Ascending aorta (tissue), 2 donors: Measurements from ENCODE around the gene CADM1. TPM values are rescaled to one million over a fixed set of nuclear protein-coding genes. Genes with fewer than 3 reads are reported as not detected.

Source experiments
- DNase-seq, 2 donors: peaks; one replicate each; pipeline ENCODE4 v3.0.0-alpha.2; 2019; ENCODE audit warnings: low spot score in 2 of 2
- H3K27ac ChIP-seq, 2 donors: fragments of 200-600 bp; sonication (generic); one replicate each; pipeline ENCODE4 v1.5.1; 2016 to 2017; ENCODE audit warnings: mild to moderate bottlenecking in 1 of 2
- H3K27me3 ChIP-seq: fragments of 200-600 bp; sonication (generic); one replicate; pipeline ENCODE4 v1.5.1; 2017
- H3K36me3 ChIP-seq, 2 donors: fragments of 200-600 bp; sonication (generic); one replicate each; pipeline ENCODE4 v1.5.1; 2016
- H3K4me1 ChIP-seq, 2 donors: fragments of 200-600 bp; sonication (generic); one replicate each; pipeline ENCODE4 v1.5.1; 2016 to 2017; ENCODE audit warnings: mild to moderate bottlenecking in 1 of 2
- H3K4me3 ChIP-seq, 2 donors: fragments of 200-600 bp; sonication (generic); one replicate each; pipeline ENCODE4 v1.5.1; 2016 to 2017; ENCODE audit warnings: mild to moderate bottlenecking in 1 of 2
- H3K9me3 ChIP-seq, 2 donors: fragments of 200-600 bp; sonication (generic); one replicate each; pipeline ENCODE4 v1.5.1; 2016
- CTCF ChIP-seq, 3 experiments: fragments of 200-600 bp in 2 of 3; fragments of 450-650 bp in 1 of 3; sonication (generic) in 2 of 3; IDR thresholded peaks; one replicate each; pipeline ENCODE4 v1.5.1; 2016 to 2019; ENCODE audit warnings: antibody characterized with exemption in 3 of 3, mild to moderate bottlenecking in 1 of 3, moderate library complexity in 1 of 3
- intact Hi-C: fragments of 100-400 bp; cut with DNase I; formaldehyde crosslinking; loops from one replicate; pipeline ENCODE4 v1.15.1; 2023
- total RNA-seq: library from RNA; depleted of rRNA; stranded (reverse); fragments of >200 nt; gene quantifications from one replicate; pipeline ENCODE4 v1.1.0, GENCODE V29; 2016

The CADM1 gene
- total RNA-seq, 1 donor from 2014 or later, result 2.4 TPM

- no peaks in the 10 kb centered on the region for H3K27me3 ChIP-seq
- H3K4me3 ChIP-seq, result no peak overlapping the region
- H3K36me3 ChIP-seq, result no peaks in the 10 kb centered on the region
- peaks cover 0 to 6% of the 10 kb centered on the region in 2 donors for H3K4me1 ChIP-seq
- no peak for TF ChIP-seq CTCF (IDR thresholded peaks at IDR 0.05)
- intact Hi-C loops, result no loop called here
- DNase-seq, result no peak
- H3K27ac ChIP-seq, result no peak overlapping the region
- H3K9me3 ChIP-seq, result no peaks in the 10 kb centered on the region
Observed at GRCh38 chr11:115409116-115409670, 95.0 kb downstream of the CADM1 start.

- TF ChIP-seq CTCF (IDR thresholded peaks at IDR 0.05), result no peak
- peaks cover 0 to 6% of the 10 kb centered on the region in 2 donors for H3K4me1 ChIP-seq
- H3K27ac ChIP-seq, result no peak overlapping the region
- H3K36me3 ChIP-seq, result no peaks in the 10 kb centered on the region
- no peaks in the 10 kb centered on the region for H3K27me3 ChIP-seq
- intact Hi-C loops, result no loop called here
- DNase-seq, result no peak
- no peak overlapping the region for H3K4me3 ChIP-seq
- no peaks in the 10 kb centered on the region for H3K9me3 ChIP-seq
Observed at GRCh38 chr11:115408036-115408921, 95.9 kb downstream of the CADM1 start.

GRCh38 chr11:115407496-115407895 lies 96.7 kb downstream of the CADM1 start:
- Histone ChIP-seq H3K27me3 (no peaks in the 10 kb centered on the region), H3K4me3 (no peak overlapping the region), H3K9me3 (no peaks in the 10 kb centered on the region), H3K27ac (no peak overlapping the region), H3K4me1 (peaks cover 0 to 6% of the 10 kb centered on the region in 2 donors), H3K36me3 (no peaks in the 10 kb centered on the region)
- intact Hi-C loops, result no loop called here
- DNase-seq, result no peak
- TF ChIP-seq CTCF (IDR thresholded peaks at IDR 0.05), result no peak

GRCh38 chr11:115406404-115406803 lies 97.8 kb downstream of the CADM1 start:
- no peak for DNase-seq
- Histone ChIP-seq H3K36me3 (no peaks in the 10 kb centered on the region), H3K27ac (no peak overlapping the region), H3K4me1 (peaks cover 0 to 6% of the 10 kb centered on the region in 2 donors), H3K27me3 (no peaks in the 10 kb centered on the region), H3K4me3 (no peak overlapping the region), H3K9me3 (no peaks in the 10 kb centered on the region)
- no peak for TF ChIP-seq CTCF (IDR thresholded peaks at IDR 0.05)
- intact Hi-C loops, result no loop called here

- no peak for TF ChIP-seq CTCF (IDR thresholded peaks at IDR 0.05)
- Histone ChIP-seq H3K9me3 (no peaks in the 10 kb centered on the region), H3K27ac (no peak overlapping the region), H3K36me3 (no peaks in the 10 kb centered on the region), H3K27me3 (no peaks in the 10 kb centered on the region), H3K4me3 (no peak overlapping the region), H3K4me1 (no peaks in the 10 kb centered on the region)
- intact Hi-C loops, result no loop called here
- no peak for DNase-seq
Observed at GRCh38 chr11:115398333-115399080, 105.7 kb downstream of the CADM1 start.
